Fibroblast of lung (primary cell): ENCODE results near the gene LTBP1. TPM values are rescaled to one million over a fixed set of nuclear protein-coding genes. Genes with fewer than 3 reads are reported as not detected.

Experiments
- DNase-seq, 2 donors: peaks; one replicate each; pipeline versions ENCODE4 v3.0.0 to v3.0.0-alpha.2; 2010; ENCODE audit warnings: low read depth in 2 of 2
- H2AFZ ChIP-seq: 2 replicates; pipeline ENCODE4 v1.5.1; 2012; ENCODE audit warnings: low read length, control low read depth, inconsistent platforms
- H3K27ac ChIP-seq: 2 replicates; pipeline ENCODE4 v1.5.1; 2011; ENCODE audit warnings: low read length, control low read depth; ENCODE audit not compliant: insufficient read depth
- H3K27me3 ChIP-seq: 2 replicates; pipeline ENCODE4 v1.5.1; 2011; ENCODE audit warnings: mild to moderate bottlenecking, low read length; ENCODE audit not compliant: control insufficient read depth, insufficient read depth
- H3K36me3 ChIP-seq: 2 replicates; pipeline ENCODE4 v1.5.1; 2011; ENCODE audit warnings: low read length; ENCODE audit not compliant: control insufficient read depth, insufficient read depth
- H3K4me1 ChIP-seq: 2 replicates; pipeline ENCODE4 v1.5.1; 2011; ENCODE audit warnings: low read length; ENCODE audit not compliant: control insufficient read depth, insufficient read depth; ENCODE audit errors: extremely low read depth
- H3K4me2 ChIP-seq: 2 replicates; pipeline ENCODE4 v1.5.1; 2011; ENCODE audit warnings: low read length, control low read depth; ENCODE audit not compliant: insufficient read depth; ENCODE audit errors: extremely low read depth
- H3K4me3 ChIP-seq, 4 experiments: fragments of 200-600 bp in 1 of 4; sonication (generic) in 1 of 4; replicated peaks in 1 of 4; 2 replicates each; pipeline ENCODE4 v1.5.1; 2011 to 2016; ENCODE audit warnings: low read length in 4 of 4, low read depth in 3 of 4, mild to moderate bottlenecking in 3 of 4, control low read depth in 2 of 4, inconsistent platforms in 1 of 4, mixed read lengths in 1 of 4; ENCODE audit not compliant: insufficient read depth in 1 of 4; ENCODE audit errors: control extremely low read depth in 1 of 4
- H3K79me2 ChIP-seq: 2 replicates; pipeline ENCODE4 v1.5.1; 2012; ENCODE audit warnings: mild to moderate bottlenecking, low read length, inconsistent platforms; ENCODE audit not compliant: control insufficient read depth, insufficient read depth
- H3K9ac ChIP-seq: 2 replicates; pipeline ENCODE4 v1.5.1; 2011; ENCODE audit warnings: mild to moderate bottlenecking, low read length, control low read depth; ENCODE audit not compliant: insufficient read depth
- H3K9me3 ChIP-seq: 2 replicates; pipeline ENCODE4 v1.5.1; 2012; ENCODE audit warnings: low read depth, low read length; ENCODE audit not compliant: control insufficient read depth, insufficient read depth
- H4K20me1 ChIP-seq: 2 replicates; pipeline ENCODE4 v1.5.1; 2011; ENCODE audit warnings: low read length; ENCODE audit not compliant: control insufficient read depth, insufficient read depth; ENCODE audit errors: extremely low read depth
- EZH2 ChIP-seq: IDR thresholded peaks from 2 replicates; pipeline ENCODE4 v1.5.1; 2012; ENCODE audit warnings: low read length, control low read depth, mild to moderate bottlenecking; ENCODE audit errors: missing control alignments
- polyA plus RNA-seq, 2 donors: library from polyadenylated mRNA; depleted of rRNA in 1 of 2; stranded (reverse) in 1 of 2; unstranded in 1 of 2; fragments of >200 nt; gene quantifications; 2 replicates each; pipeline ENCODE4 v1.2.1, GENCODE V29; 2011 to 2012; ENCODE audit warnings: missing spikeins in 1 of 2
- total RNA-seq: library from RNA; depleted of rRNA; stranded (reverse); fragments of >200 nt; gene quantifications from 2 replicates; pipeline ENCODE4 v1.2.1, GENCODE V29; 2014
- TF ChIP-seq, protein P1 (sequence below), 2 donors: IDR thresholded peaks in 1 of 2; conservative IDR thresholded peaks in 1 of 2; 1 replicate in 1 of 2; 2 replicates in 1 of 2; pipeline ENCODE4 v1.5.1; 2011 to 2012; ENCODE audit warnings: low read length in 2 of 2, control low read depth in 1 of 2, inconsistent platforms in 1 of 2, low read depth in 1 of 2, mild to moderate bottlenecking in 1 of 2

LTBP1 gene
- total and polyA plus RNA-seq, 2 donors (not counting 1 experiment from before 2014, with no cell fraction given), result 254 to 324 TPM

- TF ChIP-seq EZH2, result no peak
- TF ChIP-seq, protein P1, sequence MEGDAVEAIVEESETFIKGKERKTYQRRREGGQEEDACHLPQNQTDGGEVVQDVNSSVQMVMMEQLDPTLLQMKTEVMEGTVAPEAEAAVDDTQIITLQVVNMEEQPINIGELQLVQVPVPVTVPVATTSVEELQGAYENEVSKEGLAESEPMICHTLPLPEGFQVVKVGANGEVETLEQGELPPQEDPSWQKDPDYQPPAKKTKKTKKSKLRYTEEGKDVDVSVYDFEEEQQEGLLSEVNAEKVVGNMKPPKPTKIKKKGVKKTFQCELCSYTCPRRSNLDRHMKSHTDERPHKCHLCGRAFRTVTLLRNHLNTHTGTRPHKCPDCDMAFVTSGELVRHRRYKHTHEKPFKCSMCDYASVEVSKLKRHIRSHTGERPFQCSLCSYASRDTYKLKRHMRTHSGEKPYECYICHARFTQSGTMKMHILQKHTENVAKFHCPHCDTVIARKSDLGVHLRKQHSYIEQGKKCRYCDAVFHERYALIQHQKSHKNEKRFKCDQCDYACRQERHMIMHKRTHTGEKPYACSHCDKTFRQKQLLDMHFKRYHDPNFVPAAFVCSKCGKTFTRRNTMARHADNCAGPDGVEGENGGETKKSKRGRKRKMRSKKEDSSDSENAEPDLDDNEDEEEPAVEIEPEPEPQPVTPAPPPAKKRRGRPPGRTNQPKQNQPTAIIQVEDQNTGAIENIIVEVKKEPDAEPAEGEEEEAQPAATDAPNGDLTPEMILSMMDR (conservative IDR thresholded peaks at IDR 0.05 in 1 of 2, IDR thresholded peaks at IDR 0.05 in 1 of 2; ENCODE audit: low read depth in 1 of 2, low read length in 2 of 2), result no peak
- Histone ChIP-seq H3K9me3 (no peaks in the 10 kb centered on the region), H3K4me2 (no peak overlapping the region), H3K4me1 (peaks cover 24% of the 10 kb centered on the region), H3K36me3 (no peaks in the 10 kb centered on the region), H3K27me3 (no peaks in the 10 kb centered on the region), H3K27ac (no peak overlapping the region), H3K4me3 (no peak overlapping the region), H3K79me2 (no peaks in the 10 kb centered on the region), H2AFZ (no peak overlapping the region), H3K9ac (no peak overlapping the region), H4K20me1 (no peaks in the 10 kb centered on the region)
- DNase-seq, result no peak
These were observed 124.8 kb downstream of the LTBP1 start for GRCh38 chr2:33071591-33071990.

DNA sequence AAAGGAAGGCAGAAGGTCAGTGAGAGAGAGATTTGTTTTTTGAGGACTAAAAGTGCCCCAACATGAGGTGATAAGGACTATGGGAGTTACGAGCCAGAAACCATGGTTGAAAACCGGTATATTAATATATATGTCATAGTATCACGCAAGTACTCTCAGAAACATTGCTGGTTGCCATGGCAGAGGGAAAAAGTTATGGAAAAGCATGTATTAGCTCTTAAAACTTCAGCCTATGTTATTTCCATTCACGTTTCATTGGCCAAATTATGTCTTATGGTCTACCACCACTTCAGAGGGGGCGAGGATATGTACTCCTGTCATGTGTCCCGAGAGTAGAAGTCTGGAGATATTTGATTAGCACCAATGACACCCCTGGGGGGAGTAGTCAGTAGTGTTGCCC is 125.9 kb downstream of the LTBP1 start:
- Histone ChIP-seq H3K27ac (no peak overlapping the region), H3K9me3 (no peaks in the 10 kb centered on the region), H3K9ac (no peak overlapping the region), H3K4me3 (no peak overlapping the region), H2AFZ (no peak overlapping the region), H3K27me3 (no peaks in the 10 kb centered on the region), H3K4me2 (no peak overlapping the region), H3K36me3 (no peaks in the 10 kb centered on the region), H3K4me1 (peaks cover 24% of the 10 kb centered on the region), H3K79me2 (no peaks in the 10 kb centered on the region), H4K20me1 (no peaks in the 10 kb centered on the region)
- no peak for DNase-seq
- TF ChIP-seq EZH2, result no peak
- TF ChIP-seq, protein P1 (conservative IDR thresholded peaks at IDR 0.05 in 1 of 2, IDR thresholded peaks at IDR 0.05 in 1 of 2; ENCODE audit: low read depth in 1 of 2, low read length in 2 of 2), result no peak

GRCh38 chr2:33073018-33073417 is 126.3 kb downstream of the LTBP1 start:
- DNase-seq, result peak in 1 of 2 donors; percentile 38
- Histone ChIP-seq H3K79me2 (no peaks in the 10 kb centered on the region), H3K4me3 (no peak overlapping the region), H3K4me1 (peaks cover 21% of the 10 kb centered on the region), H3K9me3 (no peaks in the 10 kb centered on the region), H3K27me3 (no peaks in the 10 kb centered on the region), H2AFZ (no peak overlapping the region), H3K9ac (no peak overlapping the region), H3K4me2 (no peak overlapping the region), H3K36me3 (no peaks in the 10 kb centered on the region), H3K27ac (no peak overlapping the region), H4K20me1 (no peaks in the 10 kb centered on the region)
- TF ChIP-seq, protein P1 (conservative IDR thresholded peaks at IDR 0.05 in 1 of 2, IDR thresholded peaks at IDR 0.05 in 1 of 2; ENCODE audit: low read depth in 1 of 2, low read length in 2 of 2), result no peak
- no peak for TF ChIP-seq EZH2
